ENCODE measurements around the gene C5orf58. TPM values are rescaled to one million over a fixed set of nuclear protein-coding genes. Genes with fewer than 3 reads are reported as not detected.
A peak's percentile ranks its signal among the peaks of the same experiment; 100 is the strongest.

Gene C5orf58
- total RNA-seq, 4 donors from 2014 or later, result not detected

DNA sequence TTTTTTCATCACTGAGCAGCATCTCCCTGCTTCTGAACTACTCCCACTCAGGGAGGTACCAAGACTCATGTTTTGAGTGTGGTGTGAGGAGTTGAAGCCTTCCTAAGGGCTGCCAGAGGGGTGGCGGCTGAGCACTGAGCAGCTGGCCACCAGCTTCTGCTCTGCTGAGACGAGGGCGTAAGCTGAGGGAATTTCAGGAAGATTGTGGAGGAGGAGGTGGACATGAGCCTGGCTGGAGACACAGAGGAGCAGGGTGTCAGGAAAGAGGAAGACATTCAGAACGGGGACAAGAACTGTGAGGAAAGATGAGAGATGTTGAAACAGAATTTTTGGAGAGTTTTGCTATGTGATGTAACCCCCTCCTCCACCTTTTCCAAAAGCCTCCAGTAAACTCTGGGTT is 57.0 kb downstream of the C5orf58 start:
- Histone ChIP-seq H3K27me3 (no peaks in the 10 kb centered on the region), H3K9me3 (no peaks in the 10 kb centered on the region), H3K4me3 (no peak overlapping the region), H3K27ac (peak overlapping the region in 3 of 4 donors; percentile 18 to 70 (median 41)), H3K36me3 (no peaks in the 10 kb centered on the region), H3K4me1 (peaks cover 0 to 12% (median 4%) of the 10 kb centered on the region in 4 donors)
- TF ChIP-seq POLR2A (IDR thresholded peaks at IDR 0.05), result no peak
- TF ChIP-seq, protein P1, sequence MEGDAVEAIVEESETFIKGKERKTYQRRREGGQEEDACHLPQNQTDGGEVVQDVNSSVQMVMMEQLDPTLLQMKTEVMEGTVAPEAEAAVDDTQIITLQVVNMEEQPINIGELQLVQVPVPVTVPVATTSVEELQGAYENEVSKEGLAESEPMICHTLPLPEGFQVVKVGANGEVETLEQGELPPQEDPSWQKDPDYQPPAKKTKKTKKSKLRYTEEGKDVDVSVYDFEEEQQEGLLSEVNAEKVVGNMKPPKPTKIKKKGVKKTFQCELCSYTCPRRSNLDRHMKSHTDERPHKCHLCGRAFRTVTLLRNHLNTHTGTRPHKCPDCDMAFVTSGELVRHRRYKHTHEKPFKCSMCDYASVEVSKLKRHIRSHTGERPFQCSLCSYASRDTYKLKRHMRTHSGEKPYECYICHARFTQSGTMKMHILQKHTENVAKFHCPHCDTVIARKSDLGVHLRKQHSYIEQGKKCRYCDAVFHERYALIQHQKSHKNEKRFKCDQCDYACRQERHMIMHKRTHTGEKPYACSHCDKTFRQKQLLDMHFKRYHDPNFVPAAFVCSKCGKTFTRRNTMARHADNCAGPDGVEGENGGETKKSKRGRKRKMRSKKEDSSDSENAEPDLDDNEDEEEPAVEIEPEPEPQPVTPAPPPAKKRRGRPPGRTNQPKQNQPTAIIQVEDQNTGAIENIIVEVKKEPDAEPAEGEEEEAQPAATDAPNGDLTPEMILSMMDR (IDR thresholded peaks at IDR 0.05), result no peak
- no peak for DNase-seq

DNA sequence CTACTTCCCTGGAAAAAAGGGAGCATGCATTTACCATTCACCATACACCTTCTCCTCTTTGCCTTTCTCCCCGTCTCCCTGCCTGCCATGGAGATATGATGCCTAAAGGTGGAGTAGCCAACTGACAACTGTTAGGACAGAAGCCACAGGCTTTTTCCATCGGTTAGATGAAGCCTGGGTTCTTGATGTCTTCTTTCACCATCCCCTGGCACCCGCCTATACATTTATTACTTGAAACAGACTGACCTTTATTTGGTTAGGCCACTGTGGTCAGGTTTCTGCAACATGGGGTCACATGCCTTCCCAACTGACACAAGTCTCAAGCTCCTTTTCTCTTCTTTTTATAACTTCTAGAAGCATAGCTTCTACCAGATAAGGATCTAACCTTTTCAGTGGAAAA is 57.7 kb downstream of the C5orf58 start:
- peak overlapping the region in 2 of 4 donors; percentile 17 to 70 for H3K27ac ChIP-seq

DNA sequence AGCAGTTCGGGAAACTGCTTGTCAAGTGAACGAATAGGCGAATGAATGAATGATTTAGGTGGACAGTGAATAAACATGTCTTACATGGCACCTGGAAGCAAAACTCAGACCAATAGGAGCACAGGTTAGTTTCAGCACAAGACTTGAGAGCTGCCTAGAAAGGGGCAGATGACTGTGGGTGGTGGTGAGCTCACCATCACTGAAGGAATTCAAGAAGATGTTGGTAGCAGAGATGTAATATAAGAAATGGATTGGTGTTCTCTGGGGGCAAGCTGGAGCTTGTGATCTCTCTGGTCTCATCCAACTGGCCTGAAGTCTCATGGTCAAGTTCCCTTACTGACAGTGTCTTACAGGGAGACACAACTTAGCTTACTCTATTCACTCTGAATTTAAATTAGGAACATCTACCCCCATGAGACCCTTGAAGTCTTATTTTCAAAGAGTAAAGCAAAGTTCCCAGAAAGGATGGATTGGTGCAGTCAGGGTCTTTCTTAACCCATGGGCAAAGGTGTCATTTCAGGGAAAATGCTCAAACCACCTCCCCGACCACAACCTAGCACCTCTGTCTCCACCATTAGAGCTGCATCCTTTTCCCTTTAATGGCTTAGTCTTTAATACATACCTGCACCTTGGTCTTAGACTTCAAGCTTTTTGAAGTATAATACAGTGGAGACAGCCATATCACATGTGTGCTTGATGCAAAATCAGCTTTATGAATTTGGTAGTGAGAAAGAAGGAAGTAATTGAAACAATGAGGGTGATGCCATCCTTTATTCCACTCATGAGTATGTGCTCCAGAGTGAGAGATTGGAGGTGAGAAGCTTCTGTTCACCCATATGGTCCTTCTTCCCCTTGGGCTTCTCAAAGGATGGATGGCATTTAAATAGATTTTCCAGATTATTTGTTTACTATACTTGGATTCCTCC is 59.7 kb downstream of the C5orf58 start:
- Histone ChIP-seq H3K27me3 (no peaks in the 10 kb centered on the region), H3K4me1 (peaks cover 0 to 12% (median 4%) of the 10 kb centered on the region in 4 donors), H3K9me3 (no peaks in the 10 kb centered on the region), H3K27ac (peak overlapping the region in 2 of 4 donors; percentile 22 to 33), H3K36me3 (no peaks in the 10 kb centered on the region), H3K4me3 (peak overlapping the region in 1 of 4 donors; percentile 9)
- DNase-seq, result no peak
- no peak for TF ChIP-seq POLR2A (IDR thresholded peaks at IDR 0.05)
- TF ChIP-seq, protein P1 (IDR thresholded peaks at IDR 0.05), result no peak

More for the DNA sequence above, 57.7 kb downstream of the C5orf58 start:
- no peaks in the 10 kb centered on the region for H3K9me3 ChIP-seq
- H3K4me3 ChIP-seq, result no peak overlapping the region
- DNase-seq, result no peak
- H3K27me3 ChIP-seq, result no peaks in the 10 kb centered on the region
- TF ChIP-seq POLR2A (IDR thresholded peaks at IDR 0.05), result no peak
- TF ChIP-seq, protein P1 (IDR thresholded peaks at IDR 0.05), result no peak
- H3K4me1 ChIP-seq, result peaks cover 0 to 12% (median 4%) of the 10 kb centered on the region in 4 donors
- H3K36me3 ChIP-seq, result no peaks in the 10 kb centered on the region

DNA sequence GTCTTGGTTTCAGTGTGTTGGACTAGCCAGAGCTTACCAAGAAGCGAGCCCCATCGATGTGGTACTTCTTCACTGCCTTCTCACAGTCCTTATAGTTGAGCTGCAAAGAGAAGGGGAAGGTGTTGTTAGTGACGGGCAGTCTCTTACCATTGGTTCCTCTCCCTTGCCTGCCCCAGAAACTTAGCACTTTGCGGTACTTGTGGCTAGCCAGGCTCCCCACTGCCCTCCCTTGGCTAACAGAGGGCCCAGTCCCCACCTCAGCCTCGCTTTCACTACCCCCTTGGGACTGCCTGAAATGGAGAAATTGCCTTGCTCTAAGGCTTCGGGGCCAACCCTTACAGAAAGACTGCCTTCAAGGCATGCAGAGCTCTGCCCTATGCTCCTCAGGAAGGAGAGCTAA is 60.5 kb downstream of the C5orf58 start:
- peak overlapping the region in 3 of 4 donors; percentile 18 to 33 (median 22) for H3K27ac ChIP-seq
- no peaks in the 10 kb centered on the region for H3K27me3 ChIP-seq
- no peaks in the 10 kb centered on the region for H3K9me3 ChIP-seq
- TF ChIP-seq, protein P1 (IDR thresholded peaks at IDR 0.05), result no peak
- TF ChIP-seq POLR2A (IDR thresholded peaks at IDR 0.05), result no peak
- H3K4me1 ChIP-seq, result peaks cover 0 to 11% (median 5%) of the 10 kb centered on the region in 4 donors
- peak overlapping the region in 2 of 4 donors; percentile 9 to 60 for H3K4me3 ChIP-seq
- H3K36me3 ChIP-seq, result no peaks in the 10 kb centered on the region
- DNase-seq, result peak in 2 of 3 donors; percentile 88 to 92

DNA sequence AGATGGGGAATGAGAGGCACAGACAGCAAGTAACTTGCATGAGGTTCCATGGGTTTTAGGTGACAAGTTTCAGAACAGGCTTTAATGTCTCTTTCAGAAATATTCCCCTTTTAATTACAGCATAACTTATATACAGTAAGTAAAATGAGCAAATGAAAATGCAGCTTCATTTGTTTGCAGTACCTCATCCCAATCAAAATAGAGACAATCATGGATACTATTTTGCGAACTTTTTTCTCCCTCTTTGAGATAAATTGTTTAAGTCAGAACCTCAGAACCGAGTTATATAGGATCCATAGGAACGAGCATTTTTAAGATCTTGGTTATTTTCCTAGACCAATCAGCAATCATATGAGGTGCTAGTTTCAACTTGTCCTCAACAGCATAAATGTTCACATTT is 61.3 kb downstream of the C5orf58 start:
- no peak overlapping the region for H3K27ac ChIP-seq
- peaks cover 0 to 6% (median 4%) of the 10 kb centered on the region in 4 donors for H3K4me1 ChIP-seq
- TF ChIP-seq, protein P1 (IDR thresholded peaks at IDR 0.05), result no peak
- TF ChIP-seq POLR2A (IDR thresholded peaks at IDR 0.05), result no peak
- no peak for DNase-seq
- peak overlapping the region in 1 of 4 donors; percentile 60 for H3K4me3 ChIP-seq
- H3K9me3 ChIP-seq, result no peaks in the 10 kb centered on the region
- H3K36me3 ChIP-seq, result no peaks in the 10 kb centered on the region
- H3K27me3 ChIP-seq, result no peaks in the 10 kb centered on the region
